Keratinocyte (primary cell): Measurements from ENCODE around the gene MGMT.

Experiments used
- CTCF ChIP-seq, 3 experiments: IDR thresholded peaks in 1 of 3; conservative IDR thresholded peaks in 1 of 3; optimal IDR thresholded peaks in 1 of 3; 2 replicates in 2 of 3; 3 replicates in 1 of 3; pipeline versions ENCODE3 to v1.5.1; 2011; ENCODE audit warnings: low read length in 3 of 3, mild to moderate bottlenecking in 3 of 3, moderate library complexity in 2 of 3, control low read depth in 1 of 3, inconsistent platforms in 1 of 3; ENCODE audit not compliant: insufficient read depth in 2 of 3; ENCODE audit errors: extremely low read depth in 1 of 3
- EZH2 ChIP-seq: IDR thresholded peaks from one replicate; pipeline ENCODE4 v1.6.1; 2012; ENCODE audit warnings: inconsistent platforms, mild to moderate bottlenecking, low read length, moderate library complexity

GRCh38 chr10:129629911-129630310, 162.9 kb downstream of the MGMT start:
- TF ChIP-seq EZH2: no peak
- no peak for TF ChIP-seq CTCF (optimal IDR thresholded peaks at IDR 0.05 in 1 of 3, IDR thresholded peaks at IDR 0.05 in 1 of 3, conservative IDR thresholded peaks at IDR 0.05 in 1 of 3; ENCODE audit: extremely low read depth in 1 of 3, insufficient read depth in 2 of 3, low read length in 3 of 3)
